Measurements from ENCODE around the gene KIR2DL1. TPM values are rescaled to one million over a fixed set of nuclear protein-coding genes. Genes with fewer than 3 reads are reported as not detected.
"Not testable (repeated sequence)": the region's sequence is repeated elsewhere in the genome, so short reads cannot be mapped to it uniquely, and the experiment has no call there.

Gene KIR2DL1
- total RNA-seq, 4 donors from 2014 or later = not detected

GRCh38 chr19:54728167-54728566, 41.4 kb upstream of the KIR2DL1 start:
- peaks cover 12% of the 10 kb centered on the region for H3K27me3 ChIP-seq
- WGBS, 2 donors (ENCODE audit: low coverage in 1 of 2) = 20 to 76% methylated on average over 1 to 2 of the region's 3 CpGs
- no peaks in the 10 kb centered on the region for H3K4me1 ChIP-seq
- H3K36me3 ChIP-seq = no peaks in the 10 kb centered on the region
- no peak for ATAC-seq
- no peak overlapping the region for H3K4me3 ChIP-seq
- TF ChIP-seq POLR2A (IDR thresholded peaks at IDR 0.05) (no peak), POLR2AphosphoS5 (IDR thresholded peaks at IDR 0.05) (no peak), EP300 (IDR thresholded peaks at IDR 0.05) (no peak), CTCF (IDR thresholded peaks at IDR 0.05) (no peak)
- H3K27ac ChIP-seq = no peak overlapping the region
- H3K9me3 ChIP-seq = no peaks in the 10 kb centered on the region

- no peak for ATAC-seq
- no peak overlapping the region for H3K4me3 ChIP-seq
- H3K27ac ChIP-seq = no peak overlapping the region
- 61 to 67% methylated on average over 3 to 4 of the region's 15 CpGs for WGBS, 2 donors (ENCODE audit: low coverage in 1 of 2)
- TF ChIP-seq POLR2A (IDR thresholded peaks at IDR 0.05) (no peak), POLR2AphosphoS5 (IDR thresholded peaks at IDR 0.05) (no peak), CTCF (IDR thresholded peaks at IDR 0.05) (no peak), EP300 (IDR thresholded peaks at IDR 0.05) (no peak)
- H3K9me3 ChIP-seq = peaks cover 0 to 5% (median 0%) of the 10 kb centered on the region in 3 donors
- no peaks in the 10 kb centered on the region for H3K4me1 ChIP-seq
- no peaks in the 10 kb centered on the region for H3K36me3 ChIP-seq
- peaks cover 12% of the 10 kb centered on the region for H3K27me3 ChIP-seq
Observed at GRCh38 chr19:54729416-54730188, 40.0 kb upstream of the KIR2DL1 start.

- H3K27ac ChIP-seq = no peak overlapping the region
- no peak overlapping the region for H3K4me3 ChIP-seq
- no peaks in the 10 kb centered on the region for H3K36me3 ChIP-seq
- peaks cover 12% of the 10 kb centered on the region for H3K27me3 ChIP-seq
- H3K9me3 ChIP-seq = peaks cover 0 to 5% (median 0%) of the 10 kb centered on the region in 3 donors
- 50 to 69% methylated on average over 8 of the region's 8 CpGs for WGBS, 2 donors (ENCODE audit: low coverage in 1 of 2)
- no peaks in the 10 kb centered on the region for H3K4me1 ChIP-seq
- no peak for TF ChIP-seq POLR2AphosphoS5 (IDR thresholded peaks at IDR 0.05)
- TF ChIP-seq EP300 (IDR thresholded peaks at IDR 0.05) = no peak
- TF ChIP-seq POLR2A (IDR thresholded peaks at IDR 0.05) = no peak
- TF ChIP-seq CTCF (IDR thresholded peaks at IDR 0.05) = no peak
- ATAC-seq = no peak
Observed at GRCh38 chr19:54731191-54731590, 38.4 kb upstream of the KIR2DL1 start.

- not testable (repeated sequence) for H3K9me3 ChIP-seq
Observed at GRCh38 chr19:54738306-54738705, 31.3 kb upstream of the KIR2DL1 start, which contains the start of gene KIR2DL3. KIR2DL3 (plus strand) TSS chr19:54738513; CDS start chr19:54738546, 33 bp downstream.

GRCh38 chr19:54738715-54739114, 30.9 kb upstream of the KIR2DL1 start:
- no peak overlapping the region for H3K4me3 ChIP-seq
- H3K27ac ChIP-seq = no peak overlapping the region
- H3K27me3 ChIP-seq = no peaks in the 10 kb centered on the region
- peaks cover 0 to 5% (median 0%) of the 10 kb centered on the region in 3 donors for H3K9me3 ChIP-seq
- TF ChIP-seq CTCF (IDR thresholded peaks at IDR 0.05) (no peak), EP300 (IDR thresholded peaks at IDR 0.05) (no peak), POLR2A (IDR thresholded peaks at IDR 0.05) (no peak)
- H3K36me3 ChIP-seq = no peaks in the 10 kb centered on the region
- ATAC-seq = no peak
- 38 to 80% methylated on average over 1 of the region's 1 CpG for WGBS, 2 donors (ENCODE audit: low coverage in 1 of 2)
- H3K4me1 ChIP-seq = no peaks in the 10 kb centered on the region

More at GRCh38 chr19:54738306-54738705, 31.3 kb upstream of the KIR2DL1 start, which contains the start of gene KIR2DL3:
- not testable (repeated sequence) for H3K36me3 ChIP-seq, H3K4me3 ChIP-seq, ATAC-seq, H3K27me3 ChIP-seq, H3K27ac ChIP-seq, H3K4me1 ChIP-seq
- WGBS, 2 donors (ENCODE audit: low coverage in 1 of 2) = 74 to 90% methylated on average over 4 to 13 of the region's 16 CpGs
